H1 (cell line): ENCODE data around the gene DLG4. TPM values are rescaled to one million over a fixed set of nuclear protein-coding genes. Genes with fewer than 3 reads are reported as not detected.
A peak's percentile ranks its signal among the peaks of the same experiment; 100 is the strongest.

Experiments
- CTCF ChIA-PET: fragments of 300-600 bp; sonication (Branson Sonifier 250); formaldehyde crosslinking; loops from one replicate; lab custom pipeline; 2021; ENCODE audit not compliant: partially characterized antibody; lab: Charles Lee
- POLR2A ChIA-PET: fragments of 300-600 bp; sonication (Branson Sonifier 250); formaldehyde crosslinking; loops from one replicate; lab custom pipeline; 2021; ENCODE audit warnings: inconsistent platforms; ENCODE audit not compliant: partially characterized antibody; lab: Charles Lee
- DNase-seq, 2 experiments: peaks; one replicate each; pipeline versions ENCODE4 v3.0.0 to v3.0.0-alpha.2; 2010 to 2022; ENCODE audit warnings: low spot score in 2 of 2, low read depth in 1 of 2, mixed read lengths in 1 of 2
- FAIRE-seq: peaks from 2 replicates; lab custom pipeline; 2011; peaks lifted over from hg19 to GRCh38; lab: Jason Lieb, UNC
- H2AFZ ChIP-seq: 2 replicates; pipeline ENCODE4 v1.8.1; 2012; ENCODE audit warnings: low read length, inconsistent platforms
- H2AK5ac ChIP-seq: 2 replicates; pipeline ENCODE4 v1.6.1; 2013; ENCODE audit warnings: low read depth, low read length
- H2BK120ac ChIP-seq: replicated peaks from 2 replicates; pipeline ENCODE3; 2013; ENCODE audit warnings: low read depth, low read length, inconsistent platforms
- H2BK12ac ChIP-seq: 2 replicates; pipeline ENCODE4 v1.6.1; 2013; ENCODE audit warnings: low read depth, low read length
- H2BK15ac ChIP-seq: 2 replicates; pipeline ENCODE4 v1.6.1; 2013; ENCODE audit warnings: low read length
- H2BK20ac ChIP-seq: 2 replicates; pipeline ENCODE4 v1.6.1; 2013; ENCODE audit warnings: low read length
- H2BK5ac ChIP-seq: 2 replicates; pipeline ENCODE4 v1.6.1; 2013; ENCODE audit warnings: low read depth, low read length
- H3K14ac ChIP-seq: 2 replicates; pipeline ENCODE4 v1.6.1; 2013; ENCODE audit warnings: inconsistent platforms; ENCODE audit not compliant: insufficient read length
- H3K18ac ChIP-seq: 2 replicates; pipeline ENCODE4 v1.6.1; 2013; ENCODE audit warnings: low read length; ENCODE audit errors: extremely low read depth
- H3K23ac ChIP-seq: 2 replicates; pipeline ENCODE4 v1.6.1; 2013; ENCODE audit warnings: inconsistent platforms; ENCODE audit not compliant: insufficient read length
- H3K23me2 ChIP-seq: 2 replicates; pipeline ENCODE4 v1.6.1; 2013; ENCODE audit warnings: low read depth, low read length
- H3K27ac ChIP-seq: 2 replicates; pipeline ENCODE4 v1.6.1; 2011; ENCODE audit warnings: low read depth, low read length, inconsistent platforms
- H3K27me3 ChIP-seq, 4 experiments: replicated peaks in 1 of 4; 1 replicate in 1 of 4; 2 replicates in 3 of 4; pipeline versions ENCODE4 v1.6.1 to v1.8.1; 2011 to 2013; ENCODE audit warnings: low read length in 3 of 4, mild to moderate bottlenecking in 3 of 4, inconsistent platforms in 2 of 4, mixed read lengths in 2 of 4, moderate library complexity in 1 of 4; ENCODE audit not compliant: control insufficient read depth in 3 of 4, insufficient read depth in 3 of 4; ENCODE audit errors: extremely low read depth in 1 of 4
- H3K36me3 ChIP-seq, 4 experiments: 2 replicates each; pipeline versions ENCODE4 v1.6.1 to v1.8.1; 2011 to 2013; ENCODE audit warnings: mild to moderate bottlenecking in 4 of 4, low read length in 3 of 4, moderate library complexity in 2 of 4, control low read depth in 1 of 4, inconsistent platforms in 1 of 4; ENCODE audit not compliant: insufficient read depth in 4 of 4, control insufficient read depth in 2 of 4
- H3K4ac ChIP-seq: replicated peaks from 2 replicates; pipeline ENCODE3; 2013; ENCODE audit warnings: low read length, low read depth, mixed read lengths, inconsistent platforms; ENCODE audit not compliant: insufficient read length
- H3K4me1 ChIP-seq, 4 experiments: replicated peaks in 1 of 4; 1 replicate in 1 of 4; 2 replicates in 3 of 4; pipeline versions ENCODE4 v1.6.1 to v1.8.1; 2011 to 2013; ENCODE audit warnings: low read length in 3 of 4, inconsistent platforms in 2 of 4, mixed read lengths in 1 of 4; ENCODE audit not compliant: insufficient read depth in 4 of 4, control insufficient read depth in 3 of 4
- H3K4me2 ChIP-seq, 2 experiments: 2 replicates each; pipeline versions ENCODE4 v1.6.1 to v1.8.1; 2011 to 2013; ENCODE audit warnings: low read depth in 2 of 2, low read length in 2 of 2, control low read depth in 1 of 2, inconsistent platforms in 1 of 2, mild to moderate bottlenecking in 1 of 2; ENCODE audit not compliant: insufficient read depth in 1 of 2
- H3K4me3 ChIP-seq, 4 experiments: fragments of 200-600, 300-600 bp in 1 of 4; sonication (generic), shearing (Covaris generic), sonication (Bioruptor Twin) in 1 of 4; 2 replicates each; pipeline versions ENCODE4 v1.5.1 to v1.8.1; 2011 to 2016; ENCODE audit warnings: low read length in 4 of 4, low read depth in 3 of 4, control low read depth in 2 of 4, inconsistent platforms in 2 of 4, mild to moderate bottlenecking in 2 of 4, mixed read lengths in 1 of 4, moderate library complexity in 1 of 4; ENCODE audit not compliant: insufficient read depth in 2 of 4; ENCODE audit errors: extremely low read depth in 1 of 4
- H3K56ac ChIP-seq: replicated peaks from 2 replicates; pipeline ENCODE3; 2013; ENCODE audit warnings: low read depth, mild to moderate bottlenecking, mixed read lengths, low read length, inconsistent platforms; ENCODE audit not compliant: insufficient read length
- H3K79me1 ChIP-seq: 2 replicates; pipeline ENCODE4 v1.6.1; 2013; ENCODE audit warnings: low read depth, low read length, control low read depth
- H3K79me2 ChIP-seq, 2 experiments: 2 replicates each; pipeline versions ENCODE4 v1.6.1 to v1.8.1; 2012 to 2013; ENCODE audit warnings: low read length in 2 of 2, mild to moderate bottlenecking in 2 of 2, inconsistent platforms in 1 of 2; ENCODE audit not compliant: insufficient read depth in 2 of 2, control insufficient read depth in 1 of 2
- H3K9ac ChIP-seq, 4 experiments: replicated peaks in 1 of 4; 1 replicate in 1 of 4; 2 replicates in 3 of 4; pipeline versions ENCODE4 v1.6.1 to v1.8.1; 2011 to 2013; ENCODE audit warnings: low read depth in 3 of 4, low read length in 3 of 4, control low read depth in 2 of 4, mild to moderate bottlenecking in 2 of 4, moderate library complexity in 2 of 4, inconsistent platforms in 1 of 4; ENCODE audit errors: extremely low read depth in 1 of 4
- H3K9me3 ChIP-seq, 2 experiments: 2 replicates each; pipeline versions ENCODE4 v1.6.1 to v1.8.1; 2012 to 2013; ENCODE audit warnings: mild to moderate bottlenecking in 2 of 2, moderate library complexity in 2 of 2, control low read depth in 1 of 2, inconsistent platforms in 1 of 2, low read depth in 1 of 2, low read length in 1 of 2, mixed read lengths in 1 of 2; ENCODE audit not compliant: insufficient read depth in 2 of 2
- H4K20me1 ChIP-seq, 2 experiments: replicated peaks in 1 of 2; 2 replicates each; pipeline versions ENCODE3 to v1.8.1; 2011 to 2013; ENCODE audit warnings: inconsistent platforms in 2 of 2, low read length in 2 of 2, mild to moderate bottlenecking in 1 of 2; ENCODE audit not compliant: insufficient read depth in 2 of 2, control insufficient read depth in 1 of 2
- H4K5ac ChIP-seq: 2 replicates; pipeline ENCODE4 v1.6.1; 2013; ENCODE audit warnings: low read length, low read depth, mixed read lengths, inconsistent platforms; ENCODE audit not compliant: insufficient read length
- H4K8ac ChIP-seq: 2 replicates; pipeline ENCODE4 v1.8.0; 2013; ENCODE audit warnings: mild to moderate bottlenecking, moderate library complexity, low read length, inconsistent platforms; ENCODE audit not compliant: insufficient read depth; ENCODE audit errors: extremely low read depth
- H4K91ac ChIP-seq: replicated peaks from 2 replicates; pipeline ENCODE3; 2013; ENCODE audit warnings: low read length, mixed read lengths, inconsistent platforms; ENCODE audit not compliant: insufficient read length
- ASH2L ChIP-seq: fragments of 200-600, 300-600 bp; sonication (generic); IDR thresholded peaks from one replicate; pipeline ENCODE4 v1.7.1; 2017; ENCODE audit warnings: low read length
- BRCA1 ChIP-seq: IDR thresholded peaks from 2 replicates; pipeline ENCODE4 v1.6.1; 2012; ENCODE audit warnings: low read depth, low read length, improper control_type of control experiment
- EP300 ChIP-seq, 2 experiments: IDR thresholded peaks; 1 replicate in 1 of 2; 2 replicates in 1 of 2; pipeline ENCODE4 v1.6.1; 2011 to 2012; ENCODE audit warnings: low read depth in 2 of 2, low read length in 2 of 2, mild to moderate bottlenecking in 2 of 2, borderline replicate concordance in 1 of 2, inconsistent platforms in 1 of 2, moderate library complexity in 1 of 2
- HDAC2 ChIP-seq, 2 experiments: fragments of 300-600 bp in 1 of 2; sonication (generic) in 1 of 2; IDR thresholded peaks; 2 replicates each; pipeline ENCODE4 v1.6.1; 2011 to 2012; ENCODE audit warnings: low read depth in 2 of 2, low read length in 2 of 2, mild to moderate bottlenecking in 2 of 2, moderate library complexity in 2 of 2, borderline replicate concordance in 1 of 2, inconsistent platforms in 1 of 2
- JUND ChIP-seq: IDR thresholded peaks from 2 replicates; pipeline ENCODE4 v1.6.1; 2011; ENCODE audit warnings: mild to moderate bottlenecking, improper control_type of control experiment, low read length
- RXRA ChIP-seq: IDR thresholded peaks from 2 replicates; pipeline ENCODE4 v1.6.1; 2011; ENCODE audit warnings: low read depth, mild to moderate bottlenecking, low read length, moderate library complexity; ENCODE audit not compliant: insufficient read depth
- SRF ChIP-seq: IDR thresholded peaks from 2 replicates; pipeline ENCODE4 v1.6.1; 2011; ENCODE audit warnings: mild to moderate bottlenecking, low read depth, low read length, moderate library complexity
- TCF12 ChIP-seq: IDR thresholded peaks from 2 replicates; pipeline ENCODE4 v1.6.1; 2011; ENCODE audit warnings: low read depth, mild to moderate bottlenecking, low read length
- USF2 ChIP-seq: IDR thresholded peaks from 2 replicates; pipeline ENCODE4 v1.6.1; 2011; ENCODE audit warnings: low read length, improper control_type of control experiment
- WGBS, 2 experiments: shearing (Covaris generic) in 1 of 2; methylation state at CpG; one replicate each; pipeline versions ENCODE4 v1.1.6 to v1.1.7; 2013 to 2015; ENCODE audit warnings: low lambda C conversion rate in 2 of 2, mixed read lengths in 2 of 2, inconsistent platforms in 1 of 2, low coverage in 1 of 2, missing lambda C conversion rate in 1 of 2; ENCODE audit not compliant: insufficient replicate concordance in 2 of 2, insufficient coverage in 1 of 2, insufficient read length in 1 of 2; ENCODE audit errors: extremely low coverage in 1 of 2, missing lambda C conversion rate in 1 of 2; 5-methylcytosine and 5-hydroxymethylcytosine counted together
- polyA plus RNA-seq, 7 experiments: library from polyadenylated mRNA; depleted of rRNA in 3 of 7; stranded (reverse) in 5 of 7; unstranded in 2 of 7; fragments of >200 nt in 5 of 7; fragments of 200-250 nt in 2 of 7; gene quantifications; 1 replicate in 5 of 7; 2 replicates in 1 of 7; 4 replicates in 1 of 7; pipeline versions ENCODE4 v1.2.1 to v1.2.3, GENCODE V29; 2011 to 2013; ENCODE audit warnings: missing spikeins in 2 of 7, mixed read lengths in 2 of 7
- total RNA-seq: library from RNA; stranded (reverse); fragmentation: NEBNext Ultra II Directional; extraction: Animal tissue kit (Norgen Biotek cat#: 25700); gene quantifications from 2 replicates; pipeline ENCODE4 v1.2.1, GENCODE V29; 2021

DLG4 gene
- total and polyA plus RNA-seq, 2 of the 8 experiments (the other 6 are each of a cell fraction or from before 2014, with no cell fraction given) = 18.9 to 45.9 TPM

GRCh38 chr17:7179317-7180254, 40.0 kb downstream of the DLG4 start, which contains the start of gene ASGR1:
TSS of gene ASGR1 (minus strand) at chr17:7179370. CDS start at chr17:7178563, 807 bp downstream.
- Histone ChIP-seq H3K23ac (no peak within 1 kb of the TSS), H2BK12ac (no peak within 1 kb of the TSS), H3K9ac (0 out of 7 replicates have a peak within 1 kb of the TSS, but pooled peaks of 1 of the 4 experiments have one; percentile 4), H3K23me2 (peaks cover 34% of the 10 kb centered on the region), H4K8ac (no peak within 1 kb of the TSS), H4K5ac (no peak within 1 kb of the TSS), H4K91ac (peak within 1 kb of the TSS; percentile 38), H2BK15ac (peak within 1 kb of the TSS; percentile 72; the same call in 1 of the 2 replicates), H3K79me2 (no peaks in the 10 kb centered on the region), H2AK5ac (no peak within 1 kb of the TSS), H3K27ac (no peak within 1 kb of the TSS), H3K36me3 (no peaks in the 10 kb centered on the region; a peak in 1 of 8 replicates), H3K9me3 (no peaks in the 10 kb centered on the region), H2BK5ac (no peak within 1 kb of the TSS), H3K27me3 (peaks cover 0 to 26% (median 21%) of the 10 kb centered on the region in 4 experiments; a peak in 6 of 7 replicates), H3K4ac (no peak within 1 kb of the TSS), H2BK120ac (no peak within 1 kb of the TSS), H2BK20ac (no peak within 1 kb of the TSS), H3K18ac (peak within 1 kb of the TSS; percentile 34; the same call in 1 of the 2 replicates), H4K20me1 (peaks cover 0 to 19% of the 10 kb centered on the region in 2 experiments), H3K4me3 (peak within 1 kb of the TSS; percentile 52 to 86 (median 58); a peak in 7 of 8 replicates), H3K4me2 (peak within 1 kb of the TSS; percentile 79 to 99), H3K56ac (no peak within 1 kb of the TSS), H3K4me1 (peaks cover 0 to 20% (median 7%) of the 10 kb centered on the region in 4 experiments; a peak in 6 of 7 replicates), H3K14ac (no peak within 1 kb of the TSS), H2AFZ (peak within 1 kb of the TSS; percentile 98; the same call in 1 of the 2 replicates), H3K79me1 (peaks cover 6% of the 10 kb centered on the region; the same call in 1 of the 2 replicates)
- POLR2A ChIA-PET = interaction anchor here (0.6 to 3.3 kb wide), 4 partner anchors 9 to 161 kb away, joined by 3 to 15 read pairs (median 5); no protein-coding TSS in a partner anchor
- 84% methylated on average over 20 of the region's 20 CpGs; no CpG with 5 or more reads in 1 of the 2 experiments for WGBS, 2 experiments
- DNase-seq (no peak), FAIRE-seq (no peak)
- CTCF ChIA-PET = interaction anchor here (0.6 to 4.7 kb wide), 8 partner anchors 14 to 471 kb away, joined by 3 to 50 read pairs (median 6); partner anchors contain the start of genes ATP1B2 and SLC16A11
- TF ChIP-seq BRCA1 (no peak), SRF (no peak), HDAC2 (IDR thresholded peaks at IDR 0.05; ENCODE audit: borderline replicate concordance in 1 of 2, low read depth in 2 of 2, low read length in 2 of 2) (no peak), EP300 (IDR thresholded peaks at IDR 0.05; ENCODE audit: borderline replicate concordance in 1 of 2, low read depth in 2 of 2, low read length in 2 of 2) (no peak), JUND (no peak), TCF12 (no peak), RXRA (no peak), ASH2L (no peak), USF2 (no peak)
